Type B pancreatic cell (in vitro differentiated cells): ENCODE measurements around the gene SNRPD3. TPM values are rescaled to one million over a fixed set of nuclear protein-coding genes. Genes with fewer than 3 reads are reported as not detected.

Source experiments
- DNase-seq: peaks from one replicate; pipeline ENCODE4 v3.0.0; 2021; ENCODE audit warnings: mixed read lengths; ENCODE audit not compliant: unreplicated experiment; ENCODE audit errors: extremely low spot score
- H3K27ac Mint-ChIP-seq: 2 replicates; pipeline ENCODE4 v1.8.0; 2021; ENCODE audit warnings: mild to moderate bottlenecking, mixed read lengths
- H3K27me3 Mint-ChIP-seq: 2 replicates; pipeline ENCODE4 v1.8.0; 2021; ENCODE audit warnings: mixed read lengths
- H3K36me3 Mint-ChIP-seq: 2 replicates; pipeline ENCODE4 v1.8.0; 2021; ENCODE audit warnings: mixed read lengths
- H3K4me1 Mint-ChIP-seq: one replicate; pipeline ENCODE4 v1.8.0; 2021; ENCODE audit warnings: mixed read lengths; ENCODE audit not compliant: unreplicated experiment
- H3K4me3 Mint-ChIP-seq: 2 replicates; pipeline ENCODE4 v1.8.0; 2021; ENCODE audit warnings: mild to moderate bottlenecking, mixed read lengths
- H3K9me3 Mint-ChIP-seq: 2 replicates; pipeline ENCODE4 v1.8.0; 2021; ENCODE audit warnings: mixed read lengths
- CTCF ChIP-seq: fragments of 200-600 bp; sonication (generic); conservative IDR thresholded peaks from 2 replicates; pipeline ENCODE4 v1.5.0; 2021; ENCODE audit warnings: antibody characterized with exemption, mild to moderate bottlenecking
- total RNA-seq: library from RNA; stranded (reverse); gene quantifications from 2 replicates; pipeline ENCODE4 v1.2.1, GENCODE V29; 2021; ENCODE audit warnings: low replicate concordance

The SNRPD3 gene
- total RNA-seq, 1 donor from 2014 or later = 114 TPM

- Mint-ChIP-seq H3K4me1 (peaks cover 10% of the 10 kb centered on the region), H3K27ac (peak overlapping the region; percentile 66)
Observed at GRCh38 chr22:24578355-24579257, 22.8 kb downstream of the SNRPD3 start.

GRCh38 chr22:24579258-24579601 lies 23.4 kb downstream of the SNRPD3 start:
- Mint-ChIP-seq H3K36me3 (peaks cover 15% of the 10 kb centered on the region), H3K4me3 (no peak overlapping the region), H3K4me1 (peaks cover 10% of the 10 kb centered on the region), H3K9me3 (no peaks in the 10 kb centered on the region), H3K27me3 (no peaks in the 10 kb centered on the region), H3K27ac (no peak overlapping the region)
- TF ChIP-seq CTCF = no peak
- no peak for DNase-seq

More at GRCh38 chr22:24578355-24579257, 22.8 kb downstream of the SNRPD3 start:
- no peak for TF ChIP-seq CTCF
- no peaks in the 10 kb centered on the region for H3K27me3 Mint-ChIP-seq
- H3K4me3 Mint-ChIP-seq = no peak overlapping the region
- no peaks in the 10 kb centered on the region for H3K9me3 Mint-ChIP-seq
- peaks cover 18% of the 10 kb centered on the region for H3K36me3 Mint-ChIP-seq
- no peak for DNase-seq

GRCh38 chr22:24580276-24580675 lies 24.5 kb downstream of the SNRPD3 start:
- Mint-ChIP-seq H3K27me3 (no peaks in the 10 kb centered on the region), H3K9me3 (no peaks in the 10 kb centered on the region), H3K27ac (no peak overlapping the region), H3K36me3 (peaks cover 5% of the 10 kb centered on the region), H3K4me1 (peaks cover 10% of the 10 kb centered on the region), H3K4me3 (no peak overlapping the region)
- DNase-seq = no peak
- no peak for TF ChIP-seq CTCF

- no peaks in the 10 kb centered on the region for H3K9me3 Mint-ChIP-seq
- peaks cover 10% of the 10 kb centered on the region for H3K4me1 Mint-ChIP-seq
- no peaks in the 10 kb centered on the region for H3K36me3 Mint-ChIP-seq
- no peak overlapping the region for H3K4me3 Mint-ChIP-seq
- H3K27me3 Mint-ChIP-seq = no peaks in the 10 kb centered on the region
- no peak overlapping the region for H3K27ac Mint-ChIP-seq
- no peak for DNase-seq
- no peak for TF ChIP-seq CTCF
Observed at GRCh38 chr22:24582056-24582814, 26.4 kb downstream of the SNRPD3 start.

- Mint-ChIP-seq H3K27ac (no peak overlapping the region), H3K27me3 (no peaks in the 10 kb centered on the region), H3K9me3 (no peaks in the 10 kb centered on the region), H3K4me3 (no peak overlapping the region), H3K4me1 (peaks cover 4% of the 10 kb centered on the region), H3K36me3 (no peaks in the 10 kb centered on the region)
- DNase-seq = no peak
- TF ChIP-seq CTCF = no peak
Observed at GRCh38 chr22:24583221-24584165, 27.7 kb downstream of the SNRPD3 start.
